Measurements from ENCODE around the gene FBN1.

GRCh38 chr15:48409623-48410022 lies 235.9 kb downstream of the FBN1 start:
- TF ChIP-seq NFE2L2 (conservative IDR thresholded peaks at IDR 0.05; ENCODE audit: low read length) (no peak), EP300 (IDR thresholded peaks at IDR 0.05) (no peak), CTCF (IDR thresholded peaks at IDR 0.05) (no peak), POLR2A (IDR thresholded peaks at IDR 0.05; ENCODE audit: low read length) (no peak), HES2 (IDR thresholded peaks at IDR 0.05) (no peak), HDAC2 (IDR thresholded peaks at IDR 0.05) (no peak), HMGXB4 (CRISPR knock-in tag; IDR thresholded peaks at IDR 0.05; ENCODE audit: borderline replicate concordance) (no peak), CEBPB (IDR thresholded peaks at IDR 0.05) (no peak)
